Astrocyte of the spinal cord (primary cell): ENCODE data around the gene VAV2.

Source experiments
- DNase-seq: peaks from one replicate; pipeline ENCODE4 v3.0.0; 2011; ENCODE audit warnings: low read depth, low spot score
- H3K4me3 ChIP-seq: 2 replicates; pipeline ENCODE4 v1.5.1; 2011; ENCODE audit warnings: low read depth, mild to moderate bottlenecking, low read length, moderate library complexity
- CTCF ChIP-seq: IDR thresholded peaks from 2 replicates; pipeline ENCODE4 v1.5.1; 2012; ENCODE audit warnings: low read depth, mild to moderate bottlenecking, low read length, inconsistent platforms
- in situ Hi-C: cut with HindIII; loops from 2 replicates; pipeline ENCODE4 v1.10.0; 2017; ENCODE audit warnings: low sequenced_read_pairs

VAV2 gene

GRCh38 chr9:133834080-133834976 lies 157.8 kb downstream of the VAV2 start:
- no peak for TF ChIP-seq CTCF
- in situ Hi-C loops: no loop called here
- no peak for DNase-seq
- no peak overlapping the region for H3K4me3 ChIP-seq

- TF ChIP-seq CTCF: no peak
- DNase-seq: no peak
- in situ Hi-C loops: no loop called here
- no peak overlapping the region for H3K4me3 ChIP-seq
Measured at GRCh38 chr9:133833388-133834025, 158.6 kb downstream of the VAV2 start.

GRCh38 chr9:133832877-133833276 lies 159.2 kb downstream of the VAV2 start:
- H3K4me3 ChIP-seq: no peak overlapping the region
- DNase-seq: no peak
- TF ChIP-seq CTCF: no peak
- in situ Hi-C loops: no loop called here

- no peak for TF ChIP-seq CTCF
- no peak for DNase-seq
- H3K4me3 ChIP-seq: no peak overlapping the region
- in situ Hi-C loops: no loop called here
Measured at GRCh38 chr9:133830711-133831110, 161.4 kb downstream of the VAV2 start.

GRCh38 chr9:133830310-133830709 lies 161.8 kb downstream of the VAV2 start:
- no peak for DNase-seq
- TF ChIP-seq CTCF: no peak
- H3K4me3 ChIP-seq: no peak overlapping the region
- in situ Hi-C loops: no loop called here

- no peak for TF ChIP-seq CTCF
- in situ Hi-C loops: no loop called here
- H3K4me3 ChIP-seq: no peak overlapping the region
Measured at GRCh38 chr9:133828338-133828997, 163.7 kb downstream of the VAV2 start.

More at GRCh38 chr9:133828338-133828997, 163.7 kb downstream of the VAV2 start:
- no peak for DNase-seq
